Measurements from ENCODE around the gene DLL3. TPM values are rescaled to one million over a fixed set of nuclear protein-coding genes. Genes with fewer than 3 reads are reported as not detected.

DLL3 gene
- total RNA-seq, 2 donors from 2014 or later = not detected

DNA sequence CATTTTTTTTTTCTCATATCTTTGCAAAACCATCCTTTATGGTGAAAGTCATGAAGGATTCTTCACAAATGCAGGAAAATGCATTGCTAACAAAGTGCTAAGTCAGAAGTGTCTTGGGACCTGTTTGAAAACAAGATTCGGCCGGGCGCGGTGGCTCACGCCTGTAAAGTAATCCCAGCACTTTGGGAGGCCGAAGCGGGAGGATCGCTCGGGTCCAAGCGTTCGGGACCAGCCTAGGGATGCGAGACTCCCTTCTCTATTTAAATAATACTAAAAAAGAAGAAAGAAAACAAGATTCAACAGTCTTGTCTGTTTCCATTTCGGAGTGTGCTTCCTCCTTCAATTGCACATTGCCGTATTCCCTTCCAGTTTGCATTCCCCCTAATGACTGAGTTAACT, 33.1 kb downstream of the DLL3 start:
- no peak for TF ChIP-seq CTCF (IDR thresholded peaks at IDR 0.05)
- Histone ChIP-seq H3K36me3 (no peaks in the 10 kb centered on the region), H3K9ac (ENCODE audit: low read depth in 2 of 2, low read length in 2 of 2) (peak overlapping the region; percentile 77 to 88), H3K27me3 (no peaks in the 10 kb centered on the region), H3K4me1 (peaks cover 4% of the 10 kb centered on the region), H3K4me3 (peak overlapping the region; percentile 64), H3K27ac (no peak overlapping the region), H3K9me3 (no peaks in the 10 kb centered on the region)
- DNase-seq = no peak
- intact Hi-C loops (cut with DNase I) = loop anchor here (5.0 to 10.0 kb wide), 3 partner anchors 35 to 87 kb away; partner anchors contain the start of genes DLL3 and SUPT5H

GRCh38 chr19:39532233-39533002, 33.7 kb downstream of the DLL3 start, which contains the start of gene EID2B:
TSS of gene EID2B (minus strand) at chr19:39532852. CDS start at chr19:39532802, 50 bp downstream.
- intact Hi-C loops (cut with DNase I) = loop anchor here (5.0 to 10.0 kb wide), 3 partner anchors 35 to 88 kb away; partner anchors contain the start of genes DLL3 and SUPT5H
- peak; percentile 93 for DNase-seq
- TF ChIP-seq CTCF (IDR thresholded peaks at IDR 0.05) = peak; percentile 98
- H3K9me3 ChIP-seq = no peaks in the 10 kb centered on the region
- H3K27me3 ChIP-seq = no peaks in the 10 kb centered on the region
- peak within 1 kb of the TSS; percentile 77 to 88 for H3K9ac ChIP-seq (ENCODE audit: low read depth in 2 of 2, low read length in 2 of 2)
- peaks cover 4% of the 10 kb centered on the region for H3K4me1 ChIP-seq
- no peaks in the 10 kb centered on the region for H3K36me3 ChIP-seq
- H3K4me3 ChIP-seq = peak within 1 kb of the TSS; percentile 64
- peak within 1 kb of the TSS; percentile 66 for H3K27ac ChIP-seq

GRCh38 chr19:39533003-39533512, 34.3 kb downstream of the DLL3 start:
- Histone ChIP-seq H3K4me1 (peaks cover 4% of the 10 kb centered on the region), H3K27me3 (no peaks in the 10 kb centered on the region), H3K9me3 (no peaks in the 10 kb centered on the region), H3K27ac (no peak overlapping the region), H3K36me3 (no peaks in the 10 kb centered on the region), H3K4me3 (peak overlapping the region; percentile 64), H3K9ac (ENCODE audit: low read depth in 2 of 2, low read length in 2 of 2) (peak overlapping the region; percentile 24 to 77)
- TF ChIP-seq CTCF (IDR thresholded peaks at IDR 0.05) = no peak
- intact Hi-C loops (cut with DNase I) = loop anchor here (5.0 to 10.0 kb wide), 3 partner anchors 36 to 88 kb away; partner anchors contain the start of genes DLL3 and SUPT5H
- no peak for DNase-seq

- H3K4me1 ChIP-seq = peaks cover 8% of the 10 kb centered on the region
- TF ChIP-seq CTCF (IDR thresholded peaks at IDR 0.05) = no peak
These were observed 35.0 kb downstream of the DLL3 start for GRCh38 chr19:39533791-39534190.

GRCh38 chr19:39539165-39539517, 40.4 kb downstream of the DLL3 start:
- intact Hi-C loops (cut with DNase I) = loop anchor here (10.0 kb wide), 1 partner anchor 94 kb away; the partner anchor contains the start of gene SUPT5H
- Histone ChIP-seq H3K27me3 (no peaks in the 10 kb centered on the region), H3K27ac (peak overlapping the region; percentile 96), H3K4me3 (peak overlapping the region; percentile 75), H3K36me3 (no peaks in the 10 kb centered on the region), H3K9me3 (no peaks in the 10 kb centered on the region), H3K4me1 (peaks cover 8% of the 10 kb centered on the region), H3K9ac (ENCODE audit: low read depth in 2 of 2, low read length in 2 of 2) (peak overlapping the region; percentile 73 to 83)
- no peak for DNase-seq
- no peak for TF ChIP-seq CTCF (IDR thresholded peaks at IDR 0.05)

More at GRCh38 chr19:39533791-39534190, 35.0 kb downstream of the DLL3 start:
- no peak overlapping the region for H3K27ac ChIP-seq
- H3K4me3 ChIP-seq = no peak overlapping the region
- no peak overlapping the region for H3K9ac ChIP-seq (ENCODE audit: low read depth in 2 of 2, low read length in 2 of 2)
- H3K27me3 ChIP-seq = no peaks in the 10 kb centered on the region
- H3K36me3 ChIP-seq = no peaks in the 10 kb centered on the region
- DNase-seq = no peak
- H3K9me3 ChIP-seq = no peaks in the 10 kb centered on the region
- intact Hi-C loops (cut with DNase I) = loop anchor here (5.0 to 10.0 kb wide), 3 partner anchors 36 to 89 kb away; partner anchors contain the start of genes DLL3 and SUPT5H

Data from colonic mucosa (tissue), 4 donors.